Vagina (tissue), 2 donors: ENCODE data around the gene LMTK3. TPM values are rescaled to one million over a fixed set of nuclear protein-coding genes. Genes with fewer than 3 reads are reported as not detected.

Experiments used
- DNase-seq, 2 donors: peaks; one replicate each; pipeline ENCODE4 v3.0.0-alpha.2; 2017; ENCODE audit errors: extremely low spot score in 2 of 2
- H3K27ac ChIP-seq: fragments of 200-600 bp; sonication (generic); one replicate; pipeline ENCODE4 v1.5.1; 2019
- H3K27me3 ChIP-seq: fragments of 200-600 bp; sonication (generic); one replicate; pipeline ENCODE4 v1.5.1; 2019
- H3K36me3 ChIP-seq, 2 donors: fragments of 200-600 bp; sonication (generic); one replicate each; pipeline ENCODE4 v1.5.1; 2017 to 2019
- H3K4me1 ChIP-seq: fragments of 200-600 bp; sonication (generic); one replicate; pipeline ENCODE4 v1.5.1; 2019
- H3K4me3 ChIP-seq, 2 donors: fragments of 200-600 bp; sonication (generic); 1 replicate in 1 of 2; 2 replicates in 1 of 2; pipeline ENCODE4 v1.5.1; 2016 to 2019
- H3K9me3 ChIP-seq: fragments of 200-600 bp; sonication (generic); one replicate; pipeline ENCODE4 v1.5.1; 2019
- CTCF ChIP-seq, 3 experiments: fragments of 450-650 bp in 2 of 3; fragments of 200-600 bp in 1 of 3; sonication (generic) in 1 of 3; IDR thresholded peaks; one replicate each; pipeline ENCODE4 v1.5.1; 2017 to 2019; ENCODE audit warnings: antibody characterized with exemption in 3 of 3, mild to moderate bottlenecking in 2 of 3, moderate library complexity in 2 of 3
- POLR2A ChIP-seq, 2 donors: fragments of 450-650 bp; IDR thresholded peaks; one replicate each; pipeline ENCODE4 v1.6.1; 2017; ENCODE audit warnings: antibody characterized with exemption in 2 of 2, mild to moderate bottlenecking in 2 of 2, moderate library complexity in 2 of 2
- POLR2AphosphoS5 ChIP-seq, 2 donors: sonication (generic); formaldehyde crosslinking; IDR thresholded peaks; one replicate each; pipeline ENCODE4 v1.9.0; 2017; ENCODE audit warnings: antibody characterized with exemption in 2 of 2, mild to moderate bottlenecking in 2 of 2, low read depth in 1 of 2; ENCODE audit not compliant: insufficient read depth in 1 of 2
- intact Hi-C: fragments of 100-400 bp; cut with DNase I; formaldehyde crosslinking; loops from one replicate; pipeline ENCODE4 v1.15.1; 2023
- total RNA-seq: library from RNA; depleted of rRNA; stranded (reverse); fragments of >200 nt; gene quantifications from one replicate; pipeline ENCODE4 v1.2.3, GENCODE V29; 2016

LMTK3 gene
- total RNA-seq, 1 donor from 2014 or later, result 1.7 TPM

- Histone ChIP-seq H3K4me1 (peaks cover 29% of the 10 kb centered on the region), H3K27ac (no peak overlapping the region), H3K27me3 (no peaks in the 10 kb centered on the region), H3K36me3 (no peaks in the 10 kb centered on the region), H3K4me3 (peak overlapping the region in 1 of 2 donors; percentile 41), H3K9me3 (no peaks in the 10 kb centered on the region)
- no peak for TF ChIP-seq CTCF (IDR thresholded peaks at IDR 0.05)
- DNase-seq, result no peak
- intact Hi-C loops, result no loop called here
Observed at GRCh38 chr19:48442116-48443035, 69.3 kb downstream of the LMTK3 start.

- Histone ChIP-seq H3K27me3 (no peaks in the 10 kb centered on the region), H3K36me3 (no peaks in the 10 kb centered on the region), H3K27ac (no peak overlapping the region), H3K9me3 (no peaks in the 10 kb centered on the region), H3K4me3 (no peak overlapping the region), H3K4me1 (peaks cover 21% of the 10 kb centered on the region)
- intact Hi-C loops, result no loop called here
- DNase-seq, result no peak
- TF ChIP-seq POLR2AphosphoS5 (IDR thresholded peaks at IDR 0.05; ENCODE audit: insufficient read depth in 1 of 2, low read depth in 1 of 2), result no peak
- TF ChIP-seq CTCF (IDR thresholded peaks at IDR 0.05), result no peak
Observed at GRCh38 chr19:48441360-48442050, 70.1 kb downstream of the LMTK3 start.

GRCh38 chr19:48436586-48436985 is 75.0 kb downstream of the LMTK3 start:
- H3K9me3 ChIP-seq, result no peaks in the 10 kb centered on the region
- H3K36me3 ChIP-seq, result no peaks in the 10 kb centered on the region
- intact Hi-C loops, result no loop called here
- H3K4me1 ChIP-seq, result no peaks in the 10 kb centered on the region
- no peak overlapping the region for H3K4me3 ChIP-seq
- no peak overlapping the region for H3K27ac ChIP-seq
- no peak for DNase-seq
- no peaks in the 10 kb centered on the region for H3K27me3 ChIP-seq
- TF ChIP-seq POLR2AphosphoS5 (IDR thresholded peaks at IDR 0.05; ENCODE audit: insufficient read depth in 1 of 2, low read depth in 1 of 2) (no peak), CTCF (IDR thresholded peaks at IDR 0.05) (no peak), POLR2A (IDR thresholded peaks at IDR 0.05) (no peak)

Other genes with a start within 250 kb of the LMTK3 start
- gene ZNF114, start 241.8 kb downstream of the LMTK3 start, total RNA-seq, result not detected
- 55.2 TPM for gene EMP3, start 186.3 kb downstream of the LMTK3 start, total RNA-seq
- gene TMEM143, start 147.9 kb downstream of the LMTK3 start, total RNA-seq, result 3.2 TPM
- not detected for gene SYNGR4, start 147.5 kb downstream of the LMTK3 start, total RNA-seq
- 90.8 TPM for gene KDELR1, start 120.3 kb downstream of the LMTK3 start, total RNA-seq
- not detected for gene GRIN2D, start 118.2 kb downstream of the LMTK3 start, total RNA-seq
- 20.4 TPM for gene GRWD1, start 65.9 kb downstream of the LMTK3 start, total RNA-seq
- gene KCNJ14, start 56.3 kb downstream of the LMTK3 start, total RNA-seq, result 3.7 TPM
- 87.2 TPM for gene CYTH2, start 42.5 kb downstream of the LMTK3 start, total RNA-seq
- 43.0 TPM for gene SULT2B1, start 40.3 kb upstream of the LMTK3 start, total RNA-seq
- 3.9 TPM for gene SPACA4, start 94.9 kb upstream of the LMTK3 start, total RNA-seq
- gene FAM83E, start 103.2 kb upstream of the LMTK3 start, total RNA-seq, result 3.2 TPM
- gene RPL18, start 107.3 kb upstream of the LMTK3 start, total RNA-seq, result 2,346 TPM
- 19.9 TPM for gene SPHK2, start 107.7 kb upstream of the LMTK3 start, total RNA-seq
- 4.9 TPM for gene DBP, start 125.5 kb upstream of the LMTK3 start, total RNA-seq
- 7.9 TPM for gene CA11, start 134.4 kb upstream of the LMTK3 start, total RNA-seq
- 0.98 TPM for gene NTN5, start 161.2 kb upstream of the LMTK3 start, total RNA-seq
- gene FUT2, start 184.1 kb upstream of the LMTK3 start, total RNA-seq, result 6.1 TPM
- 3.4 TPM for gene MAMSTR, start 207.9 kb upstream of the LMTK3 start, total RNA-seq
- 31.2 TPM for gene RASIP1, start 228.8 kb upstream of the LMTK3 start, total RNA-seq
- gene IZUMO1, start 235.1 kb upstream of the LMTK3 start, total RNA-seq, result 2.2 TPM
- 6.4 TPM for gene FUT1, start 240.8 kb upstream of the LMTK3 start, total RNA-seq
- not detected for gene FGF21, start 243.7 kb upstream of the LMTK3 start, total RNA-seq